B cell (primary cell): Measurements from ENCODE around the gene TRHDE. TPM values are rescaled to one million over a fixed set of nuclear protein-coding genes. Genes with fewer than 3 reads are reported as not detected.
"Not testable (repeated sequence)": the region's sequence is repeated elsewhere in the genome, so short reads cannot be mapped to it uniquely, and the experiment has no call there.

Experiments used
- ATAC-seq: fragments of 200-7000 bp; cut with Tn5 transposase; one replicate; pipeline ENCODE4 v1.10.0; 2021; ENCODE audit warnings: low read depth, mild to moderate bottlenecking, moderate number of reproducible peaks, moderate library complexity
- CTCF ChIA-PET: fragments of 350-600 bp; sonication (Branson Sonifier 250); formaldehyde crosslinking; loops from one replicate; lab custom pipeline; 2021; ENCODE audit warnings: antibody characterized with exemption, inconsistent platforms; lab: Charles Lee
- POLR2A ChIA-PET: fragments of 350-600 bp; sonication (Branson Sonifier 250); formaldehyde crosslinking; loops from one replicate; lab custom pipeline; 2021; ENCODE audit warnings: antibody characterized with exemption; lab: Charles Lee
- DNase-seq: peaks from one replicate; pipeline ENCODE4 v3.0.0; 2013
- H2AFZ ChIP-seq: 2 replicates; pipeline ENCODE4 v1.6.1; 2012; ENCODE audit warnings: mild to moderate bottlenecking, low read depth, low read length; ENCODE audit not compliant: insufficient read depth, poor library complexity, severe bottlenecking
- H3K27ac ChIP-seq, 2 donors: 1 replicate in 1 of 2; 2 replicates in 1 of 2; pipeline ENCODE4 v1.5.1; 2012 to 2013; ENCODE audit warnings: low read length in 2 of 2, mild to moderate bottlenecking in 2 of 2, moderate library complexity in 1 of 2
- H3K27me3 ChIP-seq, 4 experiments: fragments of 200-600 bp in 1 of 4; sonication (generic) in 1 of 4; replicated peaks in 1 of 4; 1 replicate in 2 of 4; 2 replicates in 2 of 4; pipeline versions ENCODE4 v1.6.1 to v1.7.0; 2013 to 2016; ENCODE audit warnings: low read length in 3 of 4, mild to moderate bottlenecking in 2 of 4, mixed read lengths in 1 of 4, moderate library complexity in 1 of 4; ENCODE audit not compliant: insufficient read depth in 4 of 4, control insufficient read depth in 3 of 4; ENCODE audit errors: control extremely low read depth in 1 of 4
- H3K36me3 ChIP-seq, 2 experiments: replicated peaks in 1 of 2; 1 replicate in 1 of 2; 2 replicates in 1 of 2; pipeline versions ENCODE4 v1.6.1 to v1.7.1; 2013; ENCODE audit warnings: low read length in 1 of 2; ENCODE audit not compliant: insufficient read depth in 2 of 2, control insufficient read depth in 1 of 2; ENCODE audit errors: control extremely low read depth in 1 of 2, extremely low read depth in 1 of 2
- H3K4me1 ChIP-seq, 2 donors: fragments of 200-600 bp in 1 of 2; sonication (generic) in 1 of 2; 1 replicate in 1 of 2; 2 replicates in 1 of 2; pipeline versions ENCODE4 v1.5.1 to v1.6.1; 2013 to 2017; ENCODE audit warnings: low read length in 2 of 2; ENCODE audit not compliant: control insufficient read depth in 2 of 2, insufficient read depth in 2 of 2
- H3K4me2 ChIP-seq: replicated peaks from 2 replicates; pipeline ENCODE3; 2012; ENCODE audit warnings: mild to moderate bottlenecking, low read depth, low read length; ENCODE audit not compliant: poor library complexity, severe bottlenecking
- H3K4me3 ChIP-seq, 5 experiments: fragments of 200-600 bp in 1 of 5; sonication (generic) in 1 of 5; 1 replicate in 3 of 5; 2 replicates in 2 of 5; pipeline versions ENCODE4 v1.5.1 to v1.7.0; 2011 to 2016; ENCODE audit warnings: low read length in 4 of 5, mild to moderate bottlenecking in 4 of 5, low read depth in 2 of 5, control low read depth in 1 of 5, moderate library complexity in 1 of 5; ENCODE audit not compliant: insufficient read depth in 1 of 5; ENCODE audit errors: control extremely low read depth in 1 of 5, extremely low read depth in 1 of 5
- H3K79me2 ChIP-seq: fragments of 200-600 bp; sonication (generic); one replicate; pipeline ENCODE4 v1.6.0; 2016; ENCODE audit warnings: low read length; ENCODE audit not compliant: control insufficient read depth, insufficient read depth
- H3K9ac ChIP-seq: fragments of 200-600 bp; sonication (generic); 2 replicates; pipeline ENCODE4 v1.6.1; 2017; ENCODE audit warnings: mild to moderate bottlenecking, low read length, moderate library complexity
- H3K9me3 ChIP-seq, 3 donors: one replicate each; pipeline versions ENCODE4 v1.6.1 to v1.7.1; 2013; ENCODE audit warnings: low read length in 2 of 3; ENCODE audit not compliant: control insufficient read depth in 2 of 3, insufficient read depth in 1 of 3; ENCODE audit errors: control extremely low read depth in 1 of 3
- H4K20me1 ChIP-seq: 2 replicates; pipeline ENCODE4 v1.6.0; 2012; ENCODE audit warnings: mild to moderate bottlenecking, low read length; ENCODE audit not compliant: insufficient read depth, control insufficient read depth, poor library complexity, severe bottlenecking
- H3K27ac Mint-ChIP-seq: one replicate; pipeline ENCODE4 v1.8.0; 2021; ENCODE audit warnings: mixed read lengths
- H3K27me3 Mint-ChIP-seq: one replicate; pipeline ENCODE4 v1.8.0; 2021; ENCODE audit warnings: mixed read lengths
- H3K4me1 Mint-ChIP-seq: one replicate; pipeline ENCODE4 v1.8.0; 2021; ENCODE audit warnings: mixed read lengths
- H3K4me3 Mint-ChIP-seq: one replicate; pipeline ENCODE4 v1.8.0; 2021; ENCODE audit warnings: mixed read lengths
- H3K9me3 Mint-ChIP-seq: one replicate; pipeline ENCODE4 v1.8.0; 2022; ENCODE audit warnings: mixed read lengths; ENCODE audit not compliant: insufficient read depth
- EZH2 ChIP-seq: IDR thresholded peaks from 2 replicates; pipeline ENCODE4 v1.6.1; 2012; ENCODE audit warnings: borderline replicate concordance, low read depth, mild to moderate bottlenecking, moderate library complexity, low read length; ENCODE audit not compliant: insufficient read depth, poor library complexity, severe bottlenecking
- WGBS: methylation state at CpG from one replicate; pipeline ENCODE4 v1.1.5; 2013; ENCODE audit warnings: missing lambda C conversion rate; ENCODE audit not compliant: insufficient coverage; 5-methylcytosine and 5-hydroxymethylcytosine counted together
- intact Hi-C: fragments of 100-400 bp; cut with micrococcal nuclease; formaldehyde crosslinking; loops from one replicate; pipeline ENCODE4 v1.10.0; 2022
- polyA plus RNA-seq: library from polyadenylated mRNA; depleted of rRNA; stranded (reverse); fragments of >200 nt; gene quantifications from 2 replicates; pipeline ENCODE4 v1.2.3, GENCODE V29; 2012
- total RNA-seq, 2 donors: library from RNA; stranded (reverse); fragments of 120-200 nt in 1 of 2; gene quantifications; 1 replicate in 1 of 2; 2 replicates in 1 of 2; pipeline versions ENCODE4 v1.2.3 to v1.2.4, GENCODE V29; 2013 to 2022
- TF ChIP-seq, protein P1 (sequence below): fragments of 200-600 bp; IDR thresholded peaks from one replicate; pipeline ENCODE4 v1.8.0; 2022; ENCODE audit warnings: antibody characterized with exemption, mild to moderate bottlenecking

The TRHDE gene
- total and polyA plus RNA-seq, 2 donors (not counting 1 experiment from before 2014, with no cell fraction given): not detected

DNA sequence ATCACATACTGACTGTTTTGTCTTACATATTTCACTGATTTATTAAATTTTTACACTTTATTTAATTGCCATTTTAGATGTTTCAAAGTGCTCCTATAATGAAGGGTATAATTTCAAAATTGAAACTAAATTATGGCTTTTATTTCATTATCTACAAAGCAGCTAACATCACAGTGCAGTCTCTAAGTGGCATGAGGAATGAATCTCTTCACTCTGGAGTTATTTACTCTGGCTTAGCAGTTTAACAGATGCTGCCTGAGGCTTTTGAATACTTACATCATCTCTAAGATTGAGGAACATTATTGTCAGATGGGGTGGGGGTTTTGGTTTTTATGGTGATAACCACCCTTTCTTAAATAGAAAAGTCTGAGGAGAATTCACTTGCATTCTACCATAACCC, 386.4 kb downstream of the TRHDE start:
- no peak overlapping the region for H3K4me3 ChIP-seq
- H3K36me3 ChIP-seq: no peaks in the 10 kb centered on the region
- no peak for TF ChIP-seq EZH2
- TF ChIP-seq, protein P1, sequence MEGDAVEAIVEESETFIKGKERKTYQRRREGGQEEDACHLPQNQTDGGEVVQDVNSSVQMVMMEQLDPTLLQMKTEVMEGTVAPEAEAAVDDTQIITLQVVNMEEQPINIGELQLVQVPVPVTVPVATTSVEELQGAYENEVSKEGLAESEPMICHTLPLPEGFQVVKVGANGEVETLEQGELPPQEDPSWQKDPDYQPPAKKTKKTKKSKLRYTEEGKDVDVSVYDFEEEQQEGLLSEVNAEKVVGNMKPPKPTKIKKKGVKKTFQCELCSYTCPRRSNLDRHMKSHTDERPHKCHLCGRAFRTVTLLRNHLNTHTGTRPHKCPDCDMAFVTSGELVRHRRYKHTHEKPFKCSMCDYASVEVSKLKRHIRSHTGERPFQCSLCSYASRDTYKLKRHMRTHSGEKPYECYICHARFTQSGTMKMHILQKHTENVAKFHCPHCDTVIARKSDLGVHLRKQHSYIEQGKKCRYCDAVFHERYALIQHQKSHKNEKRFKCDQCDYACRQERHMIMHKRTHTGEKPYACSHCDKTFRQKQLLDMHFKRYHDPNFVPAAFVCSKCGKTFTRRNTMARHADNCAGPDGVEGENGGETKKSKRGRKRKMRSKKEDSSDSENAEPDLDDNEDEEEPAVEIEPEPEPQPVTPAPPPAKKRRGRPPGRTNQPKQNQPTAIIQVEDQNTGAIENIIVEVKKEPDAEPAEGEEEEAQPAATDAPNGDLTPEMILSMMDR: no peak
- H3K79me2 ChIP-seq: no peaks in the 10 kb centered on the region
- Mint-ChIP-seq H3K27me3 (no peaks in the 10 kb centered on the region), H3K27ac (no peak overlapping the region), H3K9me3 (no peaks in the 10 kb centered on the region), H3K4me3 (no peak overlapping the region), H3K4me1 (no peaks in the 10 kb centered on the region)
- ChIA-PET POLR2A (no interaction called here), CTCF (no interaction called here)
- no peaks in the 10 kb centered on the region for H3K4me1 ChIP-seq
- no peak overlapping the region for H3K4me2 ChIP-seq
- intact Hi-C loops: no loop called here
- no peak for DNase-seq
- no peaks in the 10 kb centered on the region for H3K9me3 ChIP-seq
- ATAC-seq: no peak
- H3K27me3 ChIP-seq: no peaks in the 10 kb centered on the region
- H3K27ac ChIP-seq: no peak overlapping the region
- H2AFZ ChIP-seq: no peak overlapping the region
- H3K9ac ChIP-seq: no peak overlapping the region
- H4K20me1 ChIP-seq: no peaks in the 10 kb centered on the region

DNA sequence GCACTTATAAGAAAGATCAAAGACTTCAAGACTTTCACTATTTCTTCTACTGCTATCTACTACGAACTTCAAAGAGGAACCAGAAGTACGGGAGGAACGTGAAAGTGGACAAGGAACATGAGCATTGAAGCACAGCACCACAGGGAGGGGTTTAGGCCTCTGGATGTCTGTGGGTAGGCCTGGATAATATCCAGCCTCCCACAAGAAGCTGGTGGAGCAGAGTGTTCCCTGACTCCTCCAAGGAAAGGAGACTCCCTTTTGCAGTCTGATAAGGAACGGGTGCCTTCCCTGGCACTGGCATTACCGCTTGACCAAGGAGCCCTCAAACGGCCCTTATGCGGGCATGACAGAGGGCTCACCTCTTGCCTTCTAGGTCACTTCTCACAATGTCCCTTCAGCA, 388.0 kb downstream of the TRHDE start:
- ATAC-seq, H3K4me1 Mint-ChIP-seq, CTCF ChIA-PET, H3K9ac ChIP-seq, H3K9me3 ChIP-seq, H4K20me1 ChIP-seq, H3K36me3 ChIP-seq, H3K27me3 ChIP-seq, H3K27me3 Mint-ChIP-seq, H3K9me3 Mint-ChIP-seq, H2AFZ ChIP-seq, POLR2A ChIA-PET, H3K4me1 ChIP-seq, H3K27ac ChIP-seq, H3K79me2 ChIP-seq, H3K4me2 ChIP-seq, H3K4me3 Mint-ChIP-seq, H3K27ac Mint-ChIP-seq, H3K4me3 ChIP-seq, intact Hi-C loops, DNase-seq: not testable (repeated sequence)
- WGBS: 100% methylated on average over 2 of the region's 7 CpGs
